Frontal cortex (tissue), 4 donors: ENCODE data around the gene ATP8B4. TPM values are rescaled to one million over a fixed set of nuclear protein-coding genes. Genes with fewer than 3 reads are reported as not detected.
A peak's percentile ranks its signal among the peaks of the same experiment; 100 is the strongest.
"Not testable (repeated sequence)": the region's sequence is repeated elsewhere in the genome, so short reads cannot be mapped to it uniquely, and the experiment has no call there.

Experiments used
- DNase-seq, 2 donors: peaks; one replicate each; pipeline ENCODE4 v3.0.0; 2012; ENCODE audit warnings: low spot score in 2 of 2
- FAIRE-seq: peaks from 2 replicates; lab custom pipeline; 2012; peaks lifted over from hg19 to GRCh38; lab: Jason Lieb, UNC
- total RNA-seq: library from RNA; depleted of rRNA; stranded (reverse); fragments of >200 nt; gene quantifications from one replicate; pipeline ENCODE4 v1.2.3, GENCODE V29; 2014
- donor health status: control.
- donor health status: control.
- donor health status: control.

Gene ATP8B4
- total RNA-seq, 1 donor from 2014 or later, result 6.9 TPM

- no peak for DNase-seq
Observed at GRCh38 chr15:50140098-50140497, 21.1 kb upstream of the ATP8B4 start.

GRCh38 chr15:50138391-50138790 is 19.4 kb upstream of the ATP8B4 start:
- DNase-seq (no peak), FAIRE-seq (no peak)

More at GRCh38 chr15:50140098-50140497, 21.1 kb upstream of the ATP8B4 start:
- FAIRE-seq, result no peak

DNA sequence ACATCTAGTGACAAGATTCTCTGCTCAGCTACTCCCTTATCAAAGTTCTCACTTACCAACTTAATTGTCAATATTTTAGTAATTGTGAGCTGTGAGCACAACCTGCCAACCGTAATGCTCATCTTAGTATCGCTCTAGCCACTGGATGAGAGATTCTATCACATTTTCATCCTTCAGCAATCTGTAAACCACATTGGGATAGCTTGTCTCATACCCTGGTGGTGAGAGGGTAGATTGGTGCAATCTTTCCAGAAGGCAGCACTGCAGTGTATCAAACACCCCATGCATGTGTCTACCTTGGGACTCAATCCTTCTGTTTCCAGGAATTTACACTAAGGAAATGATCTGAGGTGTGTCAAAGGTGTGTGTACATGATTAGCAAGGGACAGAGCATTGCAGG is 18.9 kb upstream of the ATP8B4 start:
- no peak for DNase-seq
- FAIRE-seq, result no peak

DNA sequence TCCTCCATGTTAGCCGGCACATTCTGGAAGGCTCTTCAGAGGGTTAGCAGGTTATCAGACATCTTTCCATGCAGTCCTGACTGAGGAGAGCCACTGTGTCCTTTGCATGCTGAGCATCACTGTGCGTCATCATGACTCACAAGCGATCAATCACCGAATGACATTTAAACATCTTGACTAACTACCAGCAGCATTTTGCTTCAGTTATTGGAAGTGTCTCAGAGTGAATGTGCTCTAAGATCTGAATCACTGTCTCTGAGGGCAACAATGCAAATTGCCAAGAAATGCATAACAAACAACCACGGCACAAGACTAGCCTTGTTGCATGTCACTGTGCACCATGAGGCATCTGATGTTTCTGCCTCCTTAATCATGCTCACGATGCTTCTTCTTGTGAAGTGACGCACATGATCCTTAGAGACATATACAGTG is 18.3 kb upstream of the ATP8B4 start:
- DNase-seq (no peak), FAIRE-seq (no peak)

DNA sequence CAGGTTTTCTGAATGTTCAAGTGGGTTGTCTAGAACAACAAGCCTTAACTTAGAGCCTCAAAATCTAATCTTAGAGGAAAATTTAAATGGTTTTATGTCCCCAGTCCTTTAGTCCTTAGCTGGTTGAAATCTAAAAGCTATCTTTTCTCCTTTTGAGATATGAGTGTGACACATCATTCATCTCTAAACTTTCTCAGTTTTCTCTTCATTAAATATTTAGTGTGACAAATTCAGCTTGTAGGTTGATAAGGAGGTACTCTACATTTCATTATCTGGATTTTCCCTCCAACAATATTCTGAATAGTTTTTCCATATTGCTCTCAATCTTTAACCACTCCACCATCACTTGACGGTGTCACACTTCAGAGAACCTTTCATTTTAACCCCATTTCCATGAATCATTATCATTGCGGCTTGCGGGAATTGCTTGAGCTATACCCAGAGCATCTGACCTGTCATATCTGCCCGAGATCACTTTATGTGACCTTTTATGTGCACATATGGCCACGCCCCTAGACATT is 16.1 kb upstream of the ATP8B4 start:
- DNase-seq (no peak), FAIRE-seq (no peak)

DNA sequence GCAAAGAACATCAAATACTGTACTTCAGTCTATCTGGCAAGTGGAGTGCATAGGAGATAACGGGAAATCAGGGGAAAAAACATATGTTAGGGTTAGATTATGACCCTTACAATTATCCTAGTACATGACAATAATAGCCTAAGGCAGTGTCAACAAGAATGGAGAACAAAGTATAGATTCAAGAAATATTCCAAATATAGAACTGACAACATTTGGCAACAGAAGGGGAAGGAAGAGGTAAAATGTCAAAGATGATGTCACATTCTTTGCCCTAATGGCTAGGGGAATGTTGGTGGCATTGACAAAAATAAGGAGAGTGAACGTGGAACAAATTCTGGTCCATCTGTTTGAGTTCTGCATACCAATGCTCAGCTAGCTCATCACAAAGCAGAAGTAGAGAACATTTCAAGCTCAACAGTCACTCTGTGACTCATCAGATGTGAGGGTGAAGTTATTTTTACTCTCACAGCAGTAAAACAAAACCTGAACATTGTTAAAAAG is 15.5 kb upstream of the ATP8B4 start:
- FAIRE-seq (no peak), DNase-seq (peak in 1 of 2 donors; percentile 28)

DNA sequence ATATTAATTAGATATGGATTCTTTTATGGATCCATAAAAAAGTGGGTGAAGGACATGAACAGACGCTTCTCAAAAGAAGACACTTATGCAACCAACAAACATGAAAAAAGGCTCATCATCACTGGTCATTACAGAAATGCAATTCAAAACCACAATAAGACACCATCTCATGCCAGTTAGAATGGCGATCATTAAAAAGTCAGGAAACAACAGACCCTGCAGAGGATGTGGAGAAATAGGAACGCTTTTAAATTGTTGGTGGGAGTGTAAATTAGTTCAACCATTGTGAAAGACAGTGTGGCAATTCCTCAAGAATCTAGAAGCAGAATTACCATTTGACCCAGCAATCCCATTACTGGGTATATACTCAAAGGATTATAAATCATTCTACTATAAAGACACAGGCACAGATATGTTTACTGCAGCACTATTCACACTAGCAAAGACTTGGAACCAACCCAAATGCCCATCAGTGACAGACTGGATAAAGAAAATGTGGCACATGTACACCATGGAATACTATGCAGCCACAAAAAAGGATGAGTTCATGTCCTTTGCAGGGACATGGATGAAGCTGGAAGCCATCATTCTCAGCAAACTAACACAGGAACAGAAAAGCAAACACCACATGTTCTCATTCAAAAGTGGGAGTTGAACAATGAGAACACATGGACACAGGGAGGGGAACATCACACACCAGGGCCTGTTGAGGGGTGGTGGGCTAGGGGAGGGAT is 13.4 kb upstream of the ATP8B4 start:
- DNase-seq, FAIRE-seq: not testable (repeated sequence)

GRCh38 chr15:50131617-50132016 is 12.6 kb upstream of the ATP8B4 start:
- peak; percentile 89 for FAIRE-seq

GRCh38 chr15:50128266-50128665 is 9.2 kb upstream of the ATP8B4 start:
- FAIRE-seq, result no peak
- DNase-seq, result no peak

More at GRCh38 chr15:50131617-50132016, 12.6 kb upstream of the ATP8B4 start:
- no peak for DNase-seq

DNA sequence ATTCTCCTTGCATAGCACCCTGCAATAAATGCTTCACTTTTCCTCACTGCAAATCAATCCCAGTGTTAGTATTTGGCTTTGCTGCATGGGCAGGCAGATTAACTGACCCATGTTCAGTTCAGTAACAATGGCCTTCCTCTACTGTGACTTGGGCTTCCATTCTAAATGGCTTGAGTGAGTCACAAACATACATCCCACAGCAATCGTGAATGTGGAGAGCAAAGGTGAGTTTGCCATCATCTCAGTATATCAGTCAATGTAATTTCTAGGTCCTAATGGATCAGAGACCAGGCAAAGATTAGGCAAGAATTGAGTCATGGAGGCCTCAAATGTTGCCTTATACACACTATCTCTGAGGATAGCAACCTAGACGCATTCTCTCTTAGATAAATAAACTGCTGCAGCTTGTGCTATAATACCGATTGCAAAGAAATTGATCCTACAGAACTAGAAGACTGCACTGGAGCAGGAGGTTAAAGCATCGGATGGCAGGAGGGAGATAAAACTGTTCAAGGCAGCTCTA is 8.3 kb upstream of the ATP8B4 start:
- FAIRE-seq, result no peak

GRCh38 chr15:50126072-50126471 is 7.0 kb upstream of the ATP8B4 start:
- DNase-seq (no peak), FAIRE-seq (no peak)

More for the DNA sequence above, 8.3 kb upstream of the ATP8B4 start:
- no peak for DNase-seq

GRCh38 chr15:50124631-50125030 is 5.6 kb upstream of the ATP8B4 start:
- no peak for FAIRE-seq
- no peak for DNase-seq

GRCh38 chr15:50123861-50124557 is 5.0 kb upstream of the ATP8B4 start:
- no peak for FAIRE-seq
- DNase-seq, result no peak

GRCh38 chr15:50120729-50121128 is 1.7 kb upstream of the ATP8B4 start:
- FAIRE-seq (no peak), DNase-seq (no peak)

GRCh38 chr15:50117431-50118027 is 1.5 kb downstream of the ATP8B4 start:
- FAIRE-seq, result no peak
- DNase-seq, result no peak

DNA sequence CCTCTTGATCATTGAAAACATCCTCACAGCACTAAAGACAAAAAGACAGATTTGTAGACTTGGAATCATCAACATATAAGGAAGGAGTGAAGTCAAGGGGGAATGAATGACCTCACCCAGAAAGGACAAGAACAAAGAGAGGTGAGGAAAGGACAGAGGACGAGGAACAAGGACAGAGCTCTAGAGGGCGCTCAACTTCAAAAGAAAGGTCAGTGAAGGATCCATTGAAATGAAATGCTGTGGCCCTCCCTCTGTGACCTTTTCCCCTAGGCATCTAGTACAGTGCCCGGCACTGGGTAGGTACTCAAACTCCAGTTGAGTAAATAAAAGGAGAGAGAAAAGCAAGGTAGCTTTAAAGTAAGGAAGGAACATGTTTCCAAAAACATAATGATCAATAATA is 2.6 kb downstream of the ATP8B4 start:
- DNase-seq (no peak), FAIRE-seq (no peak)

DNA sequence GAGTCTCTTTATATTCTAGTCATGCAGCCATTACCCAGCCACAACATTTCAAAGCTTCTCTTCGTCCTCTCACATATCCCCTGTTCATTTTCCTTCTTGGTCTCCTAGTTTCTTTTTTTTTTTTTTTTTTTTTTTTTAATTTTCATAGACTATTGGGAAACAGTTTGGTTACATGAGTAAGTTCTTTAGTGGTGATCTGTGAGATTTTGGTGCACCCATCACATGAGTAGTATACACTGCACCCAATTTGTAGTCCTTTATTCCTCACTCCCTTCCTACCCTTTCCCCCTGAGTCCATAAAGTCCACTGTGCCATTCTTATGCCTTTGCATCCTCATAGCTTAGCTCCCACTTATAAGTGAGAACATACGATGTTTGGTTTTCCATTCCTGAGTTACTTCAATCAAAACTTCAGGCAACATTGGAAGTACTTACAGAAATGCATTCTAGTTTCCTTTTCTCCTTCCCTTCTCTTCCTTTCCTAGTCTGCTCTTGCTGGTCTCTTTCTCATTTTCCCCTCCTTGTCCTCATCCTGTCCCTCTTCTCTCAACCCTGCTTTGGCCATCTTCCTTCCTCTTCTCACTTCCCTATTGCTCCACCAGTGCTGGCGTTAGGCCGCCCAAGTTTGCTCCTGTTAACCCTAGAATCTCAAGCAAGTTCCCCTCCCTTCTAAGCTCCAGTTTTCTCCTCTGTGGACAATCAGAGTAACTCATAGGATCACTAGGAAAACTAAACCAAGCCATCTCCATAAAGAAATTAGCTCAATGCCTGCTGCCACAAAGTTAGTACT is 4.8 kb downstream of the ATP8B4 start:
- FAIRE-seq, result no peak
- no peak for DNase-seq

DNA sequence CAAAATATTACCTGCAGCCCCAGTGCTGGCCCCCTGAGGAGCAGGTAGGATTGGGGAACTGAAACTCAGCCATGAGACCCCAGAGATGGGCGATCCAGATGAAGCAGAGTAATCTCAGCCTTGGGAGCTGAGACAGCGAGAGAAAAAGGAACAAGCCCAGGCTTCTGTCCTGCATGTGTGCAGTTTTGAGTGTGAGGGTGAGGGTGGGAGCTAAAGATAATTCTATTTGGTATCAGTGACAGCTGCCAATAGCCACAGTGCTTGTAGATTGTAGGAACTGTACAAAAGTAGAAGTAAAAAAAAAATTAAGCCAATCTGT is 5.9 kb downstream of the ATP8B4 start:
- no peak for FAIRE-seq
- DNase-seq, result no peak

DNA sequence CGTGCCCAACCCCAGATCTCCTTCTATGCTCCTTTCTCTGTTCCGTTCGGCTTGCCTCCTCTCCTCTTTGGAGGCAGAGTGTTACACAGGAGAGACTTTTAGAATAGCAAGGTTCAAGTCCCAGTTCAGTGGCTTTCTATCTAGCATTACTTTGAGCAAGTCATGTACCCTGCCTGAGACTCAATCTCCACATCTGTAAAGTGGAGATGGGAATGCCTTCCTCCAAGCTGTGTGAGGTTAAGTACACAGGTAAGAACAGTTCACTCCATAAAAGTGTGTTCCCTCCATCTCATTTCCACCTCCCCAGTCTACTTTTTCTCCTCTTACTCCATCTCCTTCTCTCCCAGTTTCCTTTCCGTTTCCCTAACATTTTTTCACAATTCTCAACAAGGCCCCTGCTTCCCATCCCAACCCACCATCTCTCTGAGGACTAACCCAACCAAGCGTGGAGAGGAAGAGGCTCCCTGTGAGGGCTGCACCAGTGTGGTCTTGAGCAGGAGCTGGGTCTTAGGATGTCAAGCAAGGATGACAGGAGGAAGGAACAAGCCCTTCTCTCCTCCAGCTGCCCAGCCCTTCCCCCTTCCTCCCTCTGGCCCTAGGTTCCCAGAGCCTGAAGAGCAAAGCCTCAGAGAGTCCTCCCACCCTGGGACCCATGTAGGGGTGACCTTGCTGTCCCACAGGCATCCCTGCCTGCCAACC is 6.4 kb downstream of the ATP8B4 start:
- no peak for DNase-seq
- no peak for FAIRE-seq
